Stimulated activated CD8-positive, alpha-beta memory T cell treated with anti-CD3 and anti-CD28 coated beads, Interleukin-15, amount 100 ng/mL, for 24 hours (primary cell): ENCODE results near the gene TIMM10.
A peak's percentile ranks its signal among the peaks of the same experiment; 100 is the strongest.
"Not testable (repeated sequence)": the region's sequence is repeated elsewhere in the genome, so short reads cannot be mapped to it uniquely, and the experiment has no call there.

Source experiments
- DNase-seq: peaks from one replicate; pipeline ENCODE4 v3.0.0-alpha.2; 2020; ENCODE audit warnings: low read depth

Gene TIMM10

DNA sequence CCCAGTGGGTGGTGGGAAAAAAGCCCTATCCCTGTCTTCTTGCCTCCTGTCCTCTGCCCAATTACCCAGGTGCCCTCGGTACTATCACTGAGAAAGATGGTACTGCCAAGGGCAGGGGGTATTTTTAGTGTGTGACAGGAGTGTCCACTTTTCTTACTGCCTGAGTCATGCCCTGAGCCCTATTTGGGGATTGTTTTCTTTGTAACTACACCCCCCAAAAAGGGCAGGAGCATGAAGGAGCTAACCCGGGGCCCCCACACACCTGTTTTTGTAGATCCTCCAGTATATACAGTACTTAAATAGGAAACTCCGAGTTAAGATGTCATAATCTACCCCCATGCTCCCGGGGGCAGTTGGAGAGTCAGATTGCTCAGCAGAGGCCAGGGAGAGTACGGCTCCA lies 10.6 kb upstream of the TIMM10 start:
- DNase-seq: no peak

DNA sequence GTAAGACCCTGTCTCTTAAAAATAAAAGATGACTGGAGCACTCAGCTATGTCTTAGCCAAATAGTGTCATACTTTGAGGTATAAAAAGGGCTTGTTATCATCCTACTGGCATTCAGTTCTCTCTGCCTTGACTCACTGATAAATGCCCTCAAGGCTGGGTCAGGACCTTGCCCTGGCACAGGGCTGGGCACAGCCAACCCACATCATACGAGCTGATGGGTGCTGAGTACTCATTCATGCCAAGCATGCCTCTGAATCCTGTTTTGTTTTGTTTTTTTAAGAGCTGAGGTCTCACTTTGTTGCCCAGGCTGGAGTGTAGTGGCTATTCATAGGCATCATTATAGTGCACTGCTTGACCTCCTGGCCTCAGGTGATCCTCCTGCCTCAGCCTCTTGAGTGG lies 8.8 kb upstream of the TIMM10 start:
- no peak for DNase-seq

DNA sequence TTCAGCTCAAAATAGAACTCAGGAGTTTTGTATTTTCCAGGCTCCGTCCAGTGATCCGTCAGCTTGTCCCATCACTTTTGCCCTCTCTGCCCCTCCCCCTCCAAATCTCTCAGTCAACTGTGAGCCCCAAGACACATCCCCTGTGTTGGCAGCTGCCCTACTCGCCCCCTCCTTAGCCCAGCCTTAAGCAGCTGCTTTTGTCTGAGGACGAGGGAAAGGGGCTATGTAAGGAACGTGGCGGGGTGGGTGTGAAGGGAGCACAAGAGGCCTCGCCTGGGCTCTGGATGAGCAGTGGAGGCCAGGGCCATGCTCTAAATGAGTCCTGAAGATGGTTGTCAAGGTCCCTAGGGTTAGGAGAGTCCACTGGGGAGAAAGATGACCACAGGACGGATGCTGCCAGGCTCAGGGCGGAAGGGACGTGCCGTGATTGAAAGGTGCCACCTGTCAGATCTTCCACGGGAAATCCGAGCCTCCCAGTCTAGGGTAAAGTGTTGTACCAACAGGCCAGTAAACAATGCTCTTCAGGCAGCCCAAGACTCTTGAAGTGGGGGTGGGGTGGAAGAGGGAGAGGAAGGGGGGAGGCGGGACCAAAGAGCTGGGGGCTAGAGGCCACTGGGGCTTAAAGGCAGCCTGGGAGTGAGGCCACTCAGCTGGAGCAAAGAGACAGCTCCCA lies 6.5 kb upstream of the TIMM10 start, which contains the start of gene SMTNL1:
SMTNL1 (plus strand) TSS at position 649 of the 673 bp plus-strand sequence. CDS start 5,048 bp downstream, outside the sequence.
- DNase-seq: no peak

DNA sequence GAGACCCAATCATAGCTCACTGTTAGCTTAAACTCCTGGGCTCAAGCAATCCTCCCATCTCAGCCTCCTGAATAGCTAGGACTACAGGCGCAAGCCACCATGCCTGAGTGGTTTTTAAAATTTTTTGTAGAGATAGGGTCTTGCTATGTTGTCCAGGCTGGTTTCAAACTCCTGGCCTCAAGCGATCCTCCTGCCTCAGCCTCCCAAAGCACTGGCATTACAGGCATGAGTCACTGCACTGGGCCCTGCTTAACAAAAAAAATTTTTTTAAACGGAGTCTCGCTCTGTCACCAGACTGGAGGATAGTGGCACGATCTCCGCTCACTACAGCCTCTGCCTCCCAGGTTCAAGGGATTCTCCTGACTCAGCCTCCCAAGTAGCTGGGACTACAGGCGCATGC lies 3.9 kb upstream of the TIMM10 start:
- DNase-seq: not testable (repeated sequence)

DNA sequence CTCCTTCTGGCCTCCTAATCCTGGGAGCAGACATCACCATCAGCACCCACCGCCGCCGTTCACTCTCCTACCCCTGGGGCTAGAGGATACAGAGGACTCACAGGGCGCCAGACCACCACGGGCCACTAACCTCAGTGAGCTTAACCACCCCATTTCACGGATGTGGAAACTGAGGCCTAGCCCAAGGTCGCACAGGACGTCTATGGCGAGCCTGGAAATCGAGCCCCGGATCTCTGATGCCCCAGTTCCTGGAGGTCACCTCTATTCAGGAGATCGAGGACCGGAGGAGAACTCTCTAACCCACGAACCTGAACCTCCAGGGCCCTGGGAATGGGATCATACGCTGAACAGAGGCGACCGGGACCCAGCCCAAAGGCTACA lies 349 bp downstream of the TIMM10 start:
- DNase-seq: no peak

DNA sequence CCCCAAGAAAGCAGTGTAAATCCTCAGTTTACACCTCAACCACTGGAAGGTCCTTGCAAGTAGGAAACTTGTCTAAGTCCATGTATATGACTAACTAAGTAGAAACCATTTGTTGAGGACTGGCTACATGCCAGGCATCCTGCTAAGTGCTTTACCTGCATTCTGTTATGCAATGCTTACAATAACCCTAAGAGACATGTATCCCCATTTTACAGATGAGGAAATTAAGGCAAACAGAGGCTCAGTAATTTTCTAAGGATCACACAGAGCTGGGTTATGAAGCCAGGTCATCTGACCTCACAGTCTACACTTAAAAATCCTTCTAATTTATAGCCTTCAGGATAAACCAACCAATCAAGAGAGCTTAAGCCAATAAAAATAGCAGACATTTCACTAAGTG lies 1.5 kb downstream of the TIMM10 start:
- no peak for DNase-seq

DNA sequence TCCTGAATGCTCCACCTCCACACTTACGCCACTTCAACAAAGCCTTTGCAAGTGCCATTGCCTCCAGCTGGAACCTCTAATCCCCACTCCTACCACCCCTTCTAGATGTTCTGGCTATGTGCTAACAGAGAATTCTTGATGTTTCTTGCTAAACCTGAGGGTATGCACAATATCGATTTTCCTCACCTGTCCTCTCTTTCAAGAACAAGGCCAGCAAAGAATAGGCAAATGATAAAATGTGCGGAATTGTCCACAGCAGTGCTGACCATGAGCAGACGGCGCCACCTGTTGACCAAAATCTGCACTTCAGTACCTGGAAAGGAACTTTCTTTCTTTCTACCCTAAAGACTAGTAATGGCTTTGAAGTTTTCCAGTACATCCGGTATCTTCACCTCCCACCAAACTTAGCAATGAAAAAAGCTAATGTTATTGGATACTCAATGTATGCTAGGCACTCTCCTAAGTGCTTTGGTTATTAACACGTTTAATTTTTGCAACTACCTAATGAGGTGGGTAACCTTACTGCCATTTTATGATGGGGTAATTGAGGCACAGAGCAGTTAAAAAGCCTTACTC lies 3.4 kb downstream of the TIMM10 start:
- DNase-seq: peak; percentile 48

DNA sequence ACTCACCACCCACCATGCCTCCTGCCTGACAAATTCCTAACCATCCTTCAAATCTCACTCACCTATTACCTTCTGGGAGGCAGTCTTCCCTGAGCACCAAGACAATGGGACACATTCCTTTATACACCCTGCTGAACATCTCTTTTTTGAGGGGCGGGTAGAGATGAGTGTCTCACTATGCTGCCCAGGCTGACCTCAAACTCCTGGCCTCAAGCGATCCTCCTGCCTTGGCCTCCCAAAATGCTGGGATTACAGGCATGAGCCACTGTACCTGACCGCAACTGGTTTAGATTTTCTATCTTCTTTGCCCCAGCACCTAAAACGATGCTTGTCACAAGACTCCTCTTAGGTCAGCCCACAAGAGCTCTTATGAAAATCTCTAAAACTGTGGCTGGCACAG lies 7.1 kb downstream of the TIMM10 start:
- no peak for DNase-seq

DNA sequence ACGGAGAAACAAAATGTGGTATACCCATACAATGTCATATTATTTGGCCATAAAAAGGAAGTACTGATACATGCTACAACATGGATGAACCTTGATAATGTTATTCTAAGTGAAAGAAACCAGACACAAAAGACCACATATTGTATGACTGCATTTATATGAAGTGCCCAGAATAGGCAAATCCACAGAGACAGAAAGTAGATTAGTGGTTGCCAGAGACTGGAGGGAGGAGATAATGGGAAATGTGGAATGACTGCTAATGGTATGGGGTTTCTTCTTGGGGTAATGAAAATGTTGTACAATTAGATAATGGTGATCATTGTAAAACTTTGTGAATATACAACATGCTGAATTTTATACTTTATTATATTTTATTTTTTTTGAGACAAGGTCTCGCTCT lies 9.4 kb downstream of the TIMM10 start:
- DNase-seq: no peak

DNA sequence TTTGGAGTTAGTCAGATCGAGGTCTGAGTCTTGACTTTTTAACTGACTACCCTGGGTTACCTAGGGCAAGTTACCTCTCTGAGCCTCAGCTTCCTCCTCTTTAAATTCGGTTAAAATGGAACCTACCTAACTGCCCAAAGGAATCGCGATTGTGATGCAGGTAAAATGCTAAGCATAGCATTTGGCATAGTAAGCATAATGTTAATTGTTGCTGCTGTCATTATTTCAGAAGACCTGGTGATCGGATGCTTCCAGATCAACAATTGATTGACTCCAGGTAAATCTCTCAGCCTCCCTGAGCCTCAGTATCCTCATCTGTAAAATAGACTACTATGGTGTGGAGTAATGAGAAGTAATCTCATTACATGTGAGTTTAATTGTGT lies 14.5 kb downstream of the TIMM10 start:
- DNase-seq: no peak

DNA sequence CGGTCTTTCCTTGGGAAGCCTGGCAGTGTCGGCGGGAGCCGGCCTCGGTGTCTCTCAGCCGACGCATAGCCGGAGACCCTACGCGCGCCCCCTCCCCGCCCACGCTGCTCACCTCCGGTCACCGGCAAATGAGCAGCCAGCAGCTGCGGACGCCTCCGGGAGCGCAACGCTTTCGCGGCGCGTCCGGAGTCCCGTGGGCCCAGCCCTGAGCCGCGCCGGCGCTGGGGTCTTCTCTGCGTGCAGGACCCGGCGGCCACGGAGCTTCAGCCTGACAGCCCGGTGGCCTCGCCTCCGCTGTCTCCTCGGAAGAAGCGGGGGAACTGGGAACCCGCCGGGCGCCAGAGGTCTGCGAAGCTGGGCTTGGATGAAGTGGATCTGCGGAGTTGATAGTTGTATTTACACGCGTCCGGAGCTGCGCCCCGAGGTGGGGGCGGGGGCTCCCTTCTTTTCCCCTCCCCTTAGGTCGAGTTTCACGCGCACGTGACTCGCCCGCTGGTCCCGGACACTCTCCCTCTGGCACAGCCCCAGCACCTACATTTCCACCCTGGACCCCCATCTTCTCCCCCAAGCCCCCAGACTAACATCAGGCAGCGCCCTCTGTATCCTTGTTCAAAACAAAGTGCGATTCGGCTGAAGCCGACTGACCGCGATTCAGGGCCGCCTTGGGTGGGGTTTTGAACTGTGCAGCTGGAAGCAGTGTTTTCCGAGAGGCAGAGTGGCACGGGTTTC lies 15.1 kb downstream of the TIMM10 start, which contains the start of gene SLC43A1:
SLC43A1 (minus strand) TSS at position 371 of the 729 bp plus-strand sequence. CDS start 1,591 bp downstream, outside the sequence.
- DNase-seq: no peak

DNA sequence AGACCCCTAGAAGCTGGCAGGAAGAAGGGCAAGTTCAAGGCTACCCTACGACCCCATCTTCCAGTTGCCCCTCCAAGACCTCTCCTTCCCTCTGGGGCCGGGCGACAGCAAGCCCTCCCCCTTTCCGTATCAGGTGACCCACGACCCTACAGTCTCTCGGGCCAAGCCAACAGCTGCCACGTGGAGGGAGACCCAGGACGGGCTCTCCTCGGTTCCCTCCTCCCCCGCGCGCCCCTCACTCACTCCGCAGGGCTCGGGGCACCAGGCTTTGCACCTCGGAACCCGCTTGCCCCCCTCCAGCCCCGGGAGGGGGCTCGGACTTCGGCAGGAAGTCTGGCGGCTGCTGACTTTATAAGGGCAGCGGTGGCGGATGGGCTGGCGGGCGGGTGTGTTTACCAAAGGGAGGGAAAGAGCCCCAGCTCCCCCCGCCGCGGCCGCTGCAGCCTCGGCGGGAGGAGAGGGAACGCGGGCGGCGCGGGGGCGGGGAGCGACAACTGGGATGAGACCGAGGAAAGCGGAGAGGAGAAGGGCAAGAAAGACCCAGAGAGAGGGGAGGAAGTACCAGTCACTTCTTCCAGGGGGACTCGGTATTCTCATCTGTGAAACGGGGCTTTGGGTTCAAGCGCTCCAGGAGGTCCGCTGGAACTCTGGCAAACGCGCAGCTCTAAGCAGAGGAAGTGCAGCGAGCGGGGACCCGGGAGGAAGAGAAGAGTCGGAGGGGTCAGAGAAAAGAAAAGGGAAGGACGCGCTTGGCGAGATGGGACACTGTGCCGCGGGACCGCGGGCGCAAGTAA lies 15.8 kb downstream of the TIMM10 start:
- DNase-seq: peak; percentile 17

DNA sequence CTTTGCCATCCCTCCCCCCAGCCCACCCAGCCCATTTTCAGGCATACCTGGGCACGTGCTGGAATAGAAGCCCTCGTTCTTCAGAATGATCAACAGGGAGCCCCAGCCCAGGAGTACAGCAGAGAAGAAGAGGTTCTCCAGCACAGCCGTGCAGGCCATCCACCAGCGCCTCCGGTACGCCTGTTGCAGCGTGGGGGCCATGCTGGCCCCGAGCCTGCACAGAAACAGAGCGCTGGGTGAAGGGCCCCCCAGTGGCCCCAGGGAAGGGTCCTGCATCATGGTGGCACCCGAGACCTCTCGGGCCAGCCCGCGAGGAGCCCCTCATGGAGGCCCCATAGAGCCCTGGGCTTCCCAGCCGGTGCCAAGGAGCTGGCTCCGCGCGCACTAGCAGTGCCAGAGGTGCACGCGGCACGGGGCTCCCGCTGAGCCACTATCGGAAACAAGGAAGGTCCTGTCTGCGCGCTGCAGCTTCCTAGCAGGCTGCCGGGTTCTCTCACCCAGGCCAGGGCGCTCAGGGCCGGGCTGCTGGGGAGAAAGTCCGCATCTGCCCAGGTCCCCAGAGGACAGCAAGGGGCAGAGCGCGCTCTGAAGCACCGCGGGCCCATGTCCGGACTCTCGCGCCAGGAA lies 16.5 kb downstream of the TIMM10 start:
- DNase-seq: peak; percentile 16

DNA sequence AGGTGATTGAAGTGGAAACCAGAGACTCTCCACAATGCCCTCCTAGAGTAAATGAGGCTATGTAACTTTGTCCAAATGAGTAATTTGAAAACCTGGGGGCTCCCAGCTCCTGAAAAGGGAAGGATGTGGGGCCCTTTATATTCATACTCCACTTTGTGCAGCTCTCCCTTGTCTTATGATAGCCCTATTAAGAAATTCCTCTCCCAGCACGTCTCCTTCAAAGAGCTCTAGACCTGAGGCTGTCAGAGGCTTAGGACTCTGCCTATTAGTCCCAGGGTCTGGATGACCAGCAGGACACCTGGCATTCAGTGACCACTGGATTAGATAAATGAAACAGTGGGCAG lies 17.1 kb downstream of the TIMM10 start:
- no peak for DNase-seq

DNA sequence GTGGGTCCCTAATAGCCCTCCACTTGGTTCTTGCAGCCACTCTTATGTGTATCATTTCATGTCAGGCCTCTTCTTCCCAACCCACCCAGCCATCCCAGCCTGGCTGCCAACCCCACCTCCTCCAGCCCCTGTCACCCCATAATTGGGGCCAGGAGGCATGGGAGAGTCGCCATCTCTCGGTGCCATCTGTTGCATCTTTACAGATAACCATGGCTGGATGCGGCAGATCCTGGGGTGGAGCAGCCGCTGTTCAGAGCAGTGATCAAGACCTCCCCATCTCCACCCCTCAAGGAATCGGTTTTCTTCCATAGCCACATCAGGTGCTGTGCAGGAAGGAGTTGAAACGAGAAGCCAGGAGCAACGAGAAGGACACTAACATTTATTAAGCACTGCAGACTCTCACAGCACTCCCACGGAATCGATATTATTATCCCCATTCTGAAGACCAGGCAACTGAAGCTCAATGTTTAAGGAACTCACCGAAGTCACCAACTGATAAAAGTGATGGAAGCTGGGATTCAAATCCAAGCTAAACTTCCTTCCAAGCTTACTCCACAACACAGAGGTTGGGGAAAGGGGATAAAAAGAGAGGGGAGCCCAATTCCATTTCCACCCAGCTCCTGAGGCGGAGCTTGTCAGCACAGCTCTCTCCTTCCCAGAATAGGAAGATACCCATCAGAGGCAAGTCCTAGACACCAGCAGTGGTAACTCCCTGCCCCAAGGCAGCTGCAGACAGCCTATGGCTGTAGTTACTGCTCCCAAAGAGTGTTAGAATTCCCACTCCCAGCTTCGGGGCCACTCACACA lies 17.7 kb downstream of the TIMM10 start:
- DNase-seq: no peak

DNA sequence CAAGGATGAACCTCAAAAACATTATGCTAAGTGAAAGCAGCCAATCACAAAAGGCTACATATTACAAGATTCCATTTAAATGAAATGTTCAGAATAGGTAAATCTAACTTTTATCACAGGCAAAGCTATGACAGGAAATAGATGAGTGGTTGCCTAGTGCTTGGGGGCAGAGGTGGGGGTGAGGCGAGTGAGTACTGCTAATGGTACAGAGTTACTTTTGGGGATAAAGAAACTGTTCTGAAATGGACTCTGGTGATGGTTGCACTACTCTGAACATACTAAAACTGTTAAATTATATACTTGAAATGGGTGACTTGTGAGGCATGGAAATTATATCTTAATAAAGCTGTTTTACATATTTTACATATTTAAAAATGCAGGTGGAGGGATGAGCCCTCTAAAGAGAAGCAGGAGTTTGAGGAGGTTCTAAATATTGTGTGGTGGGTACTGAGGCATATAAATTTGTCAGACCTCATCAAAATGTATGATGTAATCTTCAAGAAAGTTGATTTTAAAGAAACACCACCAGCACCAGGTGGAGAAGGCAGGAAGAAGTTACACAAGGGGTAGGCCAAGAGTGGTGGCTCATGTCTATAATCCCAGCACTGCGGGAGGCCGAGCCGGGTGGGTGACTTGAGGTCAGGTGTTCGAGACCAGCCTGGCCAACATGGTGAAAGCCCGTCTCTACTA lies 18.7 kb downstream of the TIMM10 start:
- DNase-seq: no peak

DNA sequence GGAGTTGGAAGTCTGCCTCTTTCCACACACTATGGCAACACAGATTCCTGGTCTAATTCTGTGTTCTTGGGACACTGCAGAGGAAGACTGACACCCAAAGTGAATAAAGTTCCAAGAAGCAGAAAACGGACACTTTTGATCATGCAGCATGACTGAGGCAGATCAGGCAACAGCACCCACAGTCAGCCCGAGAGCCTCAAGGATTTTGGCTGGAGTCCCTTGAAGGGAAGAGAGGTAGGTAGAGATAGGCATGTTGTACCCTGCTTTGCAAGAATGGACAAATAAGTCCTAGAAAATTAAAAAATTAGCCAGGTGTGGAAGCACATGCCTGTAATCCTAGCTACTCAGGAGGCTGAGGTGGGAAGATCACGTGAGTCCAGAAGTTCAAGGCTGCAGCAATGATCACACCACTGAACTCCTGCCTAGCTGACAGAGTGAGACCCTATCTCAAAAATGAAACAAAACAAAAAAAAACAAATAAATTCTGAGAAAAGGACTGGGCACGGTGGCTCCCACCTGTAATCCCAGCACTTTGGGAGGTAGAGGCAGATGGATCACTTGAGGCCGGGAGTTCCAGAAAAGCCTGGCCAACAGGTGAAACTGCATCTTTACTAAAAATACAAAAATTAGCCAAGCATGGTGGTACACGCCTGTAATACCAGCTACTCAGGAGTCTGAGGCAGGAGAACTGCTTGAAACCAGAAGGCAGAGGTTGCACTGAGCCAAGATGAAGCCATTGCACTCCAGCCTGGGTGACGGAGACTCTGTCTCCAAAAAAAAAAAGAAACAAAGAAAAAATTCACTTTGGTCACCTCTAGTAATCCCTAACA lies 22.0 kb downstream of the TIMM10 start:
- DNase-seq: no peak

DNA sequence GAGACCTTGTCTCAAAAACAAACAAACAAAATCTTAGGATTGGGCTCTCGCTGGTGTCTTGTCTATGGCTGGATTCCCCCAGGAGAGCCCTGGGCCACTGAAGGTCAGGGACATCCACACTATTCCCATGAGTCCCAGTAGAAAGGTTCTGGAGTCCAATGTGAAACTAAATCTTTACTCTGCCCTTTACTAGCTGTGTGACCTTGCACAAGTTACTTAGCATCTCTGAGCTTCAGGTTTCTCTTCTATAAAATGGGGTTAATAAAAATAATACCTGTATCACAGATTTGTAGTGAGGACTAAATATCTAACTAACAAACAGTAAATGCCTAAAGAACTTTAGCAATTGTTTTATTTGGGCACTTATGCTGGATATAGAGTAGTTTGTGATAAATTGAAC lies 24.0 kb downstream of the TIMM10 start:
- DNase-seq: no peak

DNA sequence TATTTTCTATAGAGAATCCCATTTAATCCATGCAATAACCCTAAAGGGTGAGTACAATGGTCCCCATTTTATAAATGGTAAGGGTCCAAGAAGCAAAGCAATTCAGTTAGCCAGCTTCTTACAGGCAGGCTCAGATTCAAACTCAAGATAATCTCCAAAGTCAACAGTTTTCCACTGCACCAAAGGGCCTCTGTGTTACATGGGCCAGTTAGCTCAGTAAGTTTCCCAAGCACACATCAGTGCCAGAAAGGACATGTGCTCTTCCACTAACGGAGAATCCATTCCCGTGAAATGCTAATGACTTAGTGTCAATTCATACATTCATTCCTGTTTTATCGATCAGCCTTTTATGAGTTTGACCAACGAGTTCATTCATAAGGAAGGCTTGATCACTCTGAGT lies 26.0 kb downstream of the TIMM10 start:
- DNase-seq: no peak

DNA sequence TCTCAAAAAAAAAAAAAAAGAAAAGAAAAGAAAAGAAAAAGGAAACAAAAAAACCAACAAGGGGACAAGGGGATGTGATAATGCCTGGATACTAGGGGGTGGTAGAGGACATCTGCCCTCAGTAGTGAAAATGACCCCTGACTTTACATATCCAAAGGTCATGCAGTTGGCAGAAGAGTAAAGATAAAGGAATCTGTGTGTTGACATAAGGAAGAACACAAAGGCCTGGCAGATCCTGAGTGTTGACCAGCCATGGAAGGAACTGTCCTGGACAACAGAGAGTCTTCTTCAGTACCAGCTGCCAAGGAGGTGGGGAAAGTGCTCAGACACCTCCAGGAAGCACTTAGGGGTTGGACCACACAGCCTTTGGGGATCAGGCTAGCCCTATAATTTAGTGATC lies 27.7 kb downstream of the TIMM10 start:
- no peak for DNase-seq
